IMR-90 (cell line): ENCODE results near the gene PFKFB2. TPM values are rescaled to one million over a fixed set of nuclear protein-coding genes. Genes with fewer than 3 reads are reported as not detected.

Experiments used
- ATAC-seq: fragments of 200-7000 bp; cut with Tn5 transposase; 2 replicates; pipeline ENCODE4 v1.9.1; 2020; ENCODE audit warnings: low read depth, mild to moderate bottlenecking, moderate library complexity
- BruUV-seq: library from RNA; stranded (reverse); fragments of 400-500 nt; replicated peaks from 2 replicates; lab custom pipeline; 2021; lab: Mats Ljungman, UMichigan
- CTCF ChIA-PET: fragments of 300-600 bp; formaldehyde crosslinking; extraction: SDS; loops from one replicate; lab custom pipeline; 2021; ENCODE audit warnings: antibody characterized with exemption; lab: Yijun Ruan, JAX
- POLR2A ChIA-PET: fragments of 300-600 bp; sonication (Branson Sonifier 250); formaldehyde crosslinking; loops from one replicate; lab custom pipeline; 2022; ENCODE audit warnings: antibody characterized with exemption; ENCODE audit not compliant: unreplicated experiment; lab: Charles Lee
- DNase-seq: peaks from one replicate; pipeline ENCODE4 v3.0.0; 2013
- H2AFZ ChIP-seq: replicated peaks from 2 replicates; pipeline ENCODE3; 2013; ENCODE audit warnings: low read length, mild to moderate bottlenecking; ENCODE audit not compliant: poor library complexity
- H2AK5ac ChIP-seq: 2 replicates; pipeline ENCODE4 v1.6.1; 2013; ENCODE audit warnings: low read depth, low read length, inconsistent platforms
- H2AK9ac ChIP-seq: replicated peaks from 2 replicates; pipeline ENCODE3; 2013; ENCODE audit warnings: mild to moderate bottlenecking, low read depth, low read length, moderate library complexity; ENCODE audit not compliant: poor library complexity
- H2BK120ac ChIP-seq: 2 replicates; pipeline ENCODE4 v1.6.1; 2013; ENCODE audit warnings: low read depth, low read length, inconsistent platforms
- H2BK15ac ChIP-seq: 3 replicates; pipeline ENCODE4 v1.6.1; 2013; ENCODE audit warnings: low read depth, low read length, inconsistent platforms
- H2BK20ac ChIP-seq: 2 replicates; pipeline ENCODE4 v1.6.1; 2013; ENCODE audit warnings: low read depth, mild to moderate bottlenecking, inconsistent platforms, low read length, moderate library complexity
- H2BK5ac ChIP-seq: 2 replicates; pipeline ENCODE4 v1.6.1; 2013; ENCODE audit warnings: mild to moderate bottlenecking, low read depth, low read length, inconsistent platforms; ENCODE audit not compliant: poor library complexity, severe bottlenecking
- H3K14ac ChIP-seq: replicated peaks from 2 replicates; pipeline ENCODE4 v1.6.1; 2013; ENCODE audit warnings: low read depth, low read length, inconsistent platforms
- H3K18ac ChIP-seq: 2 replicates; pipeline ENCODE4 v1.6.1; 2013; ENCODE audit warnings: low read depth, low read length, control low read depth
- H3K23ac ChIP-seq: 2 replicates; pipeline ENCODE4 v1.6.1; 2013; ENCODE audit warnings: low read depth, low read length, inconsistent platforms
- H3K27ac ChIP-seq: 2 replicates; pipeline ENCODE4 v1.5.1; 2013; ENCODE audit warnings: mild to moderate bottlenecking, control low read depth, low read length; ENCODE audit not compliant: insufficient read depth
- H3K27me3 ChIP-seq: 2 replicates; pipeline ENCODE4 v1.6.1; 2013; ENCODE audit warnings: low read length; ENCODE audit not compliant: control insufficient read depth, insufficient read depth
- H3K36me3 ChIP-seq: 2 replicates; pipeline ENCODE4 v1.6.1; 2013; ENCODE audit warnings: low read length, mixed read lengths; ENCODE audit not compliant: control insufficient read depth, insufficient read depth
- H3K4ac ChIP-seq: 2 replicates; pipeline ENCODE4 v1.6.1; 2013; ENCODE audit warnings: low read depth, low read length, inconsistent platforms
- H3K4me1 ChIP-seq: 2 replicates; pipeline ENCODE4 v1.6.1; 2013; ENCODE audit warnings: low read length, mixed read lengths; ENCODE audit not compliant: control insufficient read depth, insufficient read depth
- H3K4me2 ChIP-seq: 2 replicates; pipeline ENCODE4 v1.6.1; 2013; ENCODE audit warnings: low read depth, mild to moderate bottlenecking, control low read depth, low read length, moderate library complexity
- H3K4me3 ChIP-seq: 2 replicates; pipeline ENCODE4 v1.5.1; 2013; ENCODE audit warnings: low read depth, mild to moderate bottlenecking, control low read depth, low read length, moderate library complexity; ENCODE audit not compliant: insufficient read depth
- H3K56ac ChIP-seq: 2 replicates; pipeline ENCODE4 v1.6.1; 2013; ENCODE audit warnings: low read length, inconsistent platforms; ENCODE audit not compliant: insufficient read depth; ENCODE audit errors: extremely low read depth
- H3K79me1 ChIP-seq, 2 experiments: 2 replicates each; pipeline ENCODE4 v1.6.1; 2013; ENCODE audit warnings: low read length in 2 of 2, inconsistent platforms in 1 of 2, low read depth in 1 of 2
- H3K9ac ChIP-seq: 2 replicates; pipeline ENCODE4 v1.6.1; 2013; ENCODE audit warnings: low read depth, low read length, control low read depth
- H3K9me1 ChIP-seq: 2 replicates; pipeline ENCODE4 v1.6.1; 2013; ENCODE audit warnings: low read length, inconsistent platforms; ENCODE audit not compliant: insufficient read depth
- H3K9me3 ChIP-seq: 2 replicates; pipeline ENCODE4 v1.6.1; 2013; ENCODE audit warnings: low read length; ENCODE audit not compliant: control insufficient read depth, insufficient read depth
- H4K20me1 ChIP-seq: 2 replicates; pipeline ENCODE4 v1.6.1; 2013; ENCODE audit warnings: low read length, inconsistent platforms; ENCODE audit not compliant: insufficient read depth
- H4K5ac ChIP-seq: 2 replicates; pipeline ENCODE4 v1.6.1; 2013; ENCODE audit warnings: mild to moderate bottlenecking, low read depth, low read length, control low read depth
- H4K8ac ChIP-seq, 2 experiments: 2 replicates each; pipeline ENCODE4 v1.6.1; 2013; ENCODE audit warnings: low read depth in 2 of 2, low read length in 2 of 2, control low read depth in 1 of 2, inconsistent platforms in 1 of 2
- H4K91ac ChIP-seq: 2 replicates; pipeline ENCODE4 v1.6.1; 2013; ENCODE audit warnings: low read depth, low read length, inconsistent platforms; ENCODE audit not compliant: insufficient read depth
- BHLHE40 ChIP-seq: fragments of 150-350 bp; IDR thresholded peaks from 2 replicates; pipeline ENCODE4 v1.6.1; 2016; ENCODE audit warnings: mild to moderate bottlenecking, low read depth, low read length
- CEBPB ChIP-seq: IDR thresholded peaks from 2 replicates; pipeline ENCODE4 v1.6.1; 2012; ENCODE audit warnings: low read depth, low read length, improper control_type of control experiment
- MAZ ChIP-seq: IDR thresholded peaks from 2 replicates; pipeline ENCODE4 v1.6.1; 2012; ENCODE audit warnings: low read depth, mild to moderate bottlenecking, low read length, improper control_type of control experiment, moderate library complexity, borderline replicate concordance
- NFE2L2 ChIP-seq: fragments of 150-350 bp; IDR thresholded peaks from 2 replicates; pipeline ENCODE4 v1.6.1; 2016; ENCODE audit warnings: low read depth, mild to moderate bottlenecking, low read length
- RAD21 ChIP-seq: IDR thresholded peaks from 2 replicates; pipeline ENCODE4 v1.6.1; 2012; ENCODE audit warnings: low read length, improper control_type of control experiment
- RFX5 ChIP-seq: IDR thresholded peaks from 2 replicates; pipeline ENCODE4 v1.8.0; 2012; ENCODE audit warnings: low read depth, mild to moderate bottlenecking, low read length, moderate library complexity
- WGBS, 2 experiments: methylation state at CpG; one replicate each; pipeline versions ENCODE4 v1.1.5 to v1.1.7; 2013; ENCODE audit warnings: missing lambda C conversion rate in 2 of 2; ENCODE audit not compliant: insufficient read length in 1 of 2; ENCODE audit errors: extremely low coverage in 2 of 2; 5-methylcytosine and 5-hydroxymethylcytosine counted together
- dilution Hi-C: fragments of 300-500 bp; cut with HindIII; formaldehyde crosslinking; loops from one replicate; pipeline ENCODE4 v1.14.3; 2018; ENCODE audit warnings: low sequenced_read_pairs; ENCODE audit not compliant: unreplicated experiment
- in situ Hi-C: fragments of 300-500 bp; cut with MboI; formaldehyde crosslinking; loops from 3 replicates; pipeline ENCODE4 v1.14.3; 2019; ENCODE audit warnings: low sequenced_read_pairs, inconsistent platforms, mixed read lengths
- intact Hi-C: fragments of 100-400 bp; cut with micrococcal nuclease; formaldehyde crosslinking; loops from 2 replicates; pipeline ENCODE4 v1.10.0; 2022
- polyA plus RNA-seq, 3 experiments: library from polyadenylated mRNA; depleted of rRNA; stranded (reverse); fragments of >200 nt; gene quantifications; 2 replicates each; pipeline ENCODE4 v1.2.3, GENCODE V29; 2012; ENCODE audit warnings: low replicate concordance in 1 of 3
- total RNA-seq: library from RNA; depleted of rRNA; stranded (reverse); fragments of >200 nt; gene quantifications from 2 replicates; pipeline ENCODE4 v1.2.3, GENCODE V29; 2012

PFKFB2 gene
- total and polyA plus RNA-seq, 2 of the 4 experiments (the other 2 are of a cell fraction) = 0.62 to 1.3 TPM

- TF ChIP-seq BHLHE40 (no peak), CEBPB (no peak), NFE2L2 (no peak), RFX5 (no peak)
Observed at GRCh38 chr1:207030522-207031009, 22.5 kb upstream of the PFKFB2 start (continued).

- in situ Hi-C loops = no loop called here
- intact Hi-C loops = no loop called here
- BruUV-seq = no TSS peak
- Histone ChIP-seq H4K91ac (no peak overlapping the region), H3K56ac (no peak overlapping the region), H4K20me1 (no peaks in the 10 kb centered on the region), H3K23ac (no peak overlapping the region), H3K27me3 (peaks cover 10% of the 10 kb centered on the region), H4K8ac (no peak overlapping the region), H3K4me3 (no peak overlapping the region), H2BK5ac (no peak overlapping the region), H3K9ac (no peak overlapping the region), H3K27ac (no peak overlapping the region), H2AFZ (no peak overlapping the region), H3K4ac (no peak overlapping the region), H2AK5ac (no peak overlapping the region), H2BK15ac (no peak overlapping the region), H2AK9ac (no peak overlapping the region), H2BK20ac (no peak overlapping the region), H3K4me2 (no peak overlapping the region), H3K14ac (no peak overlapping the region), H3K36me3 (no peaks in the 10 kb centered on the region), H3K4me1 (no peaks in the 10 kb centered on the region), H4K5ac (no peak overlapping the region), H2BK120ac (no peak overlapping the region), H3K9me1 (peaks cover 6% of the 10 kb centered on the region; the same call in 1 of the 2 replicates), H3K79me1 (no peaks in the 10 kb centered on the region), H3K18ac (no peak overlapping the region), H3K9me3 (no peaks in the 10 kb centered on the region)
- TF ChIP-seq RAD21 (no peak), MAZ (no peak)
- DNase-seq (no peak), ATAC-seq (no peak)
- CTCF ChIA-PET = no interaction called here
- POLR2A ChIA-PET = no interaction called here
- no CpG with 5 or more reads among the region's 1 CpG for WGBS, 2 experiments
- dilution Hi-C loops = no loop called here
Observed at GRCh38 chr1:207031016-207031415, 22.1 kb upstream of the PFKFB2 start.
